DOHH2 (cell line): ENCODE measurements around the gene PARP16.

Experiments used
- EZH2phosphoT487 ChIP-seq: fragments of 200-600 bp; sonication (generic); IDR thresholded peaks from 2 replicates; pipeline ENCODE4 v1.6.1; 2017; ENCODE audit warnings: borderline replicate concordance, mild to moderate bottlenecking, antibody characterized with exemption, low read length, moderate library complexity, mixed read lengths
- TF ChIP-seq, protein P1 (sequence below): fragments of 200-600 bp; sonication (generic); IDR thresholded peaks from one replicate; pipeline ENCODE4 v1.5.1; 2014; ENCODE audit warnings: antibody characterized with exemption, mild to moderate bottlenecking, low read depth, low read length; ENCODE audit not compliant: poor library complexity, severe bottlenecking

DNA sequence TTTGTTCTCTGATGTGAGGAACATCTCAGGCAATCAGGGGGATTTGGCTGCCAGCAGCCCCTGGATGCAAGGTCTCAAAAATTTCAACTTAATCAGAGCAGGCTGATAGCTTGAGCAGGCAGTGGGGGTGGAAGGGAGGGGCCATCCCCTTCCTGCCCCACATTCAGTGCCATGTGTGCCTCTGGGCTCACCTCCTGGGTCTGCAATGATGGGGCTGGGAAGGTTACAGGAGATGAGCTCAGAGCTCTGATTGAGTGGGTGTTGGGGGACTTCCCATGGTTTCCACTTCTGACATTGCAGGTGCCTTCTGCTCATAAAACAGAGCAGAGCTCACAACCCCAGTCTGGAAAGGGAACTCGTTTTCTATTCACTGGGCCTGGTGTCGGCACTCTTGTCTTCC is 37.0 kb downstream of the PARP16 start:
- TF ChIP-seq, protein P1, sequence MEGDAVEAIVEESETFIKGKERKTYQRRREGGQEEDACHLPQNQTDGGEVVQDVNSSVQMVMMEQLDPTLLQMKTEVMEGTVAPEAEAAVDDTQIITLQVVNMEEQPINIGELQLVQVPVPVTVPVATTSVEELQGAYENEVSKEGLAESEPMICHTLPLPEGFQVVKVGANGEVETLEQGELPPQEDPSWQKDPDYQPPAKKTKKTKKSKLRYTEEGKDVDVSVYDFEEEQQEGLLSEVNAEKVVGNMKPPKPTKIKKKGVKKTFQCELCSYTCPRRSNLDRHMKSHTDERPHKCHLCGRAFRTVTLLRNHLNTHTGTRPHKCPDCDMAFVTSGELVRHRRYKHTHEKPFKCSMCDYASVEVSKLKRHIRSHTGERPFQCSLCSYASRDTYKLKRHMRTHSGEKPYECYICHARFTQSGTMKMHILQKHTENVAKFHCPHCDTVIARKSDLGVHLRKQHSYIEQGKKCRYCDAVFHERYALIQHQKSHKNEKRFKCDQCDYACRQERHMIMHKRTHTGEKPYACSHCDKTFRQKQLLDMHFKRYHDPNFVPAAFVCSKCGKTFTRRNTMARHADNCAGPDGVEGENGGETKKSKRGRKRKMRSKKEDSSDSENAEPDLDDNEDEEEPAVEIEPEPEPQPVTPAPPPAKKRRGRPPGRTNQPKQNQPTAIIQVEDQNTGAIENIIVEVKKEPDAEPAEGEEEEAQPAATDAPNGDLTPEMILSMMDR, result no peak
- no peak for TF ChIP-seq EZH2phosphoT487
